B cell (primary cell): ENCODE data around the gene STAT1.

Experiments used
- CTCF ChIP-seq: fragments of 200-600 bp; IDR thresholded peaks from one replicate; pipeline ENCODE4 v1.8.0; 2022; ENCODE audit warnings: antibody characterized with exemption, mild to moderate bottlenecking
- EZH2 ChIP-seq: IDR thresholded peaks from 2 replicates; pipeline ENCODE4 v1.6.1; 2012; ENCODE audit warnings: borderline replicate concordance, low read depth, mild to moderate bottlenecking, moderate library complexity, low read length; ENCODE audit not compliant: insufficient read depth, poor library complexity, severe bottlenecking

- TF ChIP-seq CTCF = no peak
- no peak for TF ChIP-seq EZH2
Observed at GRCh38 chr2:190943706-190944105, 70.3 kb downstream of the STAT1 start.
